ENCODE data around the gene EDRF1. TPM values are rescaled to one million over a fixed set of nuclear protein-coding genes. Genes with fewer than 3 reads are reported as not detected.
A peak's percentile ranks its signal among the peaks of the same experiment; 100 is the strongest.

EDRF1 gene
- total RNA-seq, 2 donors from 2014 or later = 22.4 to 29.8 TPM

GRCh38 chr10:125792342-125793300 is 73.1 kb downstream of the EDRF1 start:
- no peaks in the 10 kb centered on the region for H3K9me3 ChIP-seq
- DNase-seq (no peak), ATAC-seq (no peak)
- H3K27me3 ChIP-seq = no peaks in the 10 kb centered on the region
- H3K36me3 ChIP-seq (replicated peaks in 1 of 2; ENCODE audit: insufficient read depth in 1 of 2, low read depth in 2 of 2) = peaks cover 0 to 12% of the 10 kb centered on the region in 2 donors
- peaks cover 3% of the 10 kb centered on the region for H3K4me1 ChIP-seq
- H3K4me3 ChIP-seq = no peak overlapping the region
- WGBS, 2 donors = 87 to 90% methylated on average over 13 to 14 of the region's 14 CpGs
- no peak overlapping the region for H3K27ac ChIP-seq
- TF ChIP-seq POLR2A (IDR thresholded peaks at IDR 0.05) = no peak
- TF ChIP-seq CTCF (IDR thresholded peaks at IDR 0.05) = no peak
- intact Hi-C loops (cut with DNase I) = no loop called here

- no peak for DNase-seq
- no peaks in the 10 kb centered on the region for H3K27me3 ChIP-seq
- H3K4me1 ChIP-seq = peaks cover 16% of the 10 kb centered on the region
- intact Hi-C loops (cut with DNase I) = no loop called here
- H3K9me3 ChIP-seq = no peaks in the 10 kb centered on the region
- H3K27ac ChIP-seq = no peak overlapping the region
- peaks cover 0 to 11% of the 10 kb centered on the region in 2 donors for H3K36me3 ChIP-seq (replicated peaks in 1 of 2; ENCODE audit: insufficient read depth in 1 of 2, low read depth in 2 of 2)
- TF ChIP-seq POLR2A (IDR thresholded peaks at IDR 0.05) (no peak), CTCF (IDR thresholded peaks at IDR 0.05) (no peak)
- 85% methylated on average over 2 of the region's 2 CpGs; no CpG with 5 or more reads in 1 of the 2 donors for WGBS, 2 donors
- H3K4me3 ChIP-seq = no peak overlapping the region
- no peak for ATAC-seq
Observed at GRCh38 chr10:125795128-125795527, 75.6 kb downstream of the EDRF1 start.

GRCh38 chr10:125795637-125796190 is 76.2 kb downstream of the EDRF1 start:
- no peaks in the 10 kb centered on the region for H3K27me3 ChIP-seq
- peaks cover 16% of the 10 kb centered on the region for H3K4me1 ChIP-seq
- no peaks in the 10 kb centered on the region for H3K9me3 ChIP-seq
- WGBS, 2 donors = 77 to 83% methylated on average over 7 to 8 of the region's 8 CpGs
- DNase-seq = no peak
- TF ChIP-seq POLR2A (IDR thresholded peaks at IDR 0.05) (no peak), CTCF (IDR thresholded peaks at IDR 0.05) (no peak)
- peaks cover 0 to 11% of the 10 kb centered on the region in 2 donors for H3K36me3 ChIP-seq (replicated peaks in 1 of 2; ENCODE audit: insufficient read depth in 1 of 2, low read depth in 2 of 2)
- H3K4me3 ChIP-seq = no peak overlapping the region
- H3K27ac ChIP-seq = no peak overlapping the region
- ATAC-seq = no peak
- intact Hi-C loops (cut with DNase I) = no loop called here

- DNase-seq (peak in 3 of 4 donors; percentile 18 to 57 (median 30)), ATAC-seq (no peak)
- Histone ChIP-seq H3K4me1 (peaks cover 16% of the 10 kb centered on the region), H3K27me3 (no peaks in the 10 kb centered on the region), H3K27ac (peak overlapping the region in 3 of 4 donors; percentile 6 to 53 (median 23)), H3K36me3 (replicated peaks in 1 of 2; ENCODE audit: insufficient read depth in 1 of 2, low read depth in 2 of 2) (peaks cover 0 to 11% of the 10 kb centered on the region in 2 donors), H3K4me3 (no peak overlapping the region), H3K9me3 (no peaks in the 10 kb centered on the region)
- intact Hi-C loops (cut with DNase I) = no loop called here
- WGBS, 2 donors = 34 to 60% methylated on average over 8 of the region's 8 CpGs
- TF ChIP-seq CTCF (IDR thresholded peaks at IDR 0.05) = peak in 1 of 7 experiments; percentile 26
- no peak for TF ChIP-seq POLR2A (IDR thresholded peaks at IDR 0.05)
Observed at GRCh38 chr10:125797424-125797823, 77.9 kb downstream of the EDRF1 start.
